ENCODE data around the gene CHIC2.

The CHIC2 gene

GRCh38 chr4:54090804-54091623, 26.6 kb upstream of the CHIC2 start:
- peaks cover 26% of the 10 kb centered on the region for H3K27me3 ChIP-seq (replicated peaks)
- H3K4me3 ChIP-seq (ENCODE audit: low read depth, low read length) = peak overlapping the region; percentile 64
- H3K36me3 ChIP-seq (replicated peaks) = no peaks in the 10 kb centered on the region
- in situ Hi-C loops (cut with HindIII; ENCODE audit: low pct_ligation_motif_present, low sequenced_read_pairs) = no loop called here
- H3K27ac ChIP-seq = no peak overlapping the region
- no peak for TF ChIP-seq CTCF (IDR thresholded peaks at IDR 0.05; ENCODE audit: low read depth, low read length, missing control alignments)
- DNase-seq = no peak

- Histone ChIP-seq H3K4me3 (ENCODE audit: low read depth, low read length) (no peak overlapping the region), H3K27me3 (replicated peaks) (peaks cover 21% of the 10 kb centered on the region), H3K36me3 (replicated peaks) (no peaks in the 10 kb centered on the region), H3K27ac (no peak overlapping the region)
- DNase-seq = no peak
- in situ Hi-C loops (cut with HindIII; ENCODE audit: low pct_ligation_motif_present, low sequenced_read_pairs) = no loop called here
- no peak for TF ChIP-seq CTCF (IDR thresholded peaks at IDR 0.05; ENCODE audit: low read depth, low read length, missing control alignments)
These were observed 26.0 kb upstream of the CHIC2 start for GRCh38 chr4:54090404-54090803.

GRCh38 chr4:54089875-54090274, 25.5 kb upstream of the CHIC2 start:
- in situ Hi-C loops (cut with HindIII; ENCODE audit: low pct_ligation_motif_present, low sequenced_read_pairs) = no loop called here
- peaks cover 16% of the 10 kb centered on the region for H3K27me3 ChIP-seq (replicated peaks)
- TF ChIP-seq CTCF (IDR thresholded peaks at IDR 0.05; ENCODE audit: low read depth, low read length, missing control alignments) = no peak

GRCh38 chr4:54085284-54085683, 20.9 kb upstream of the CHIC2 start:
- H3K27ac ChIP-seq = no peak overlapping the region
- peak; percentile 94 for DNase-seq

More at GRCh38 chr4:54089875-54090274, 25.5 kb upstream of the CHIC2 start:
- no peak overlapping the region for H3K4me3 ChIP-seq (ENCODE audit: low read depth, low read length)
- no peak overlapping the region for H3K27ac ChIP-seq
- no peak for DNase-seq
- no peaks in the 10 kb centered on the region for H3K36me3 ChIP-seq (replicated peaks)

GRCh38 chr4:54082168-54082567, 17.8 kb upstream of the CHIC2 start:
- TF ChIP-seq CTCF (IDR thresholded peaks at IDR 0.05; ENCODE audit: low read depth, low read length, missing control alignments) = no peak
- Histone ChIP-seq H3K4me3 (ENCODE audit: low read depth, low read length) (no peak overlapping the region), H3K36me3 (replicated peaks) (no peaks in the 10 kb centered on the region), H3K27ac (peak overlapping the region; percentile 23), H3K27me3 (replicated peaks) (no peaks in the 10 kb centered on the region)
- in situ Hi-C loops (cut with HindIII; ENCODE audit: low pct_ligation_motif_present, low sequenced_read_pairs) = no loop called here
- peak; percentile 98 for DNase-seq

More at GRCh38 chr4:54085284-54085683, 20.9 kb upstream of the CHIC2 start:
- H3K27me3 ChIP-seq (replicated peaks) = no peaks in the 10 kb centered on the region
- in situ Hi-C loops (cut with HindIII; ENCODE audit: low pct_ligation_motif_present, low sequenced_read_pairs) = no loop called here
- H3K36me3 ChIP-seq (replicated peaks) = no peaks in the 10 kb centered on the region
- H3K4me3 ChIP-seq (ENCODE audit: low read depth, low read length) = no peak overlapping the region
- no peak for TF ChIP-seq CTCF (IDR thresholded peaks at IDR 0.05; ENCODE audit: low read depth, low read length, missing control alignments)

All from brain microvascular endothelial cell (primary cell).